Measurements from ENCODE around the gene DDAH2. TPM values are rescaled to one million over a fixed set of nuclear protein-coding genes. Genes with fewer than 3 reads are reported as not detected.

DDAH2 gene
- total RNA-seq, 1 experiment from 2014 or later = 43.4 TPM

GRCh38 chr6:31765559-31765909, 36.4 kb upstream of the DDAH2 start:
- Histone ChIP-seq H3K9me3 (ENCODE audit: control insufficient read depth in 1 of 2, insufficient read depth in 1 of 2, low read depth in 1 of 2, low read length in 2 of 2) (no peaks in the 10 kb centered on the region), H3K27me3 (ENCODE audit: insufficient read depth, low read length) (no peaks in the 10 kb centered on the region), H3K4me3 (replicated peaks in 1 of 2; ENCODE audit: low read depth in 1 of 2, low read length in 2 of 2) (no peak overlapping the region), H4K20me1 (ENCODE audit: insufficient read depth) (no peaks in the 10 kb centered on the region), H3K4me1 (ENCODE audit: control insufficient read depth in 1 of 2, insufficient read depth in 2 of 2, low read length in 2 of 2) (peaks cover 12 to 30% of the 10 kb centered on the region in 2 experiments; a peak in 3 of 4 replicates), H2AFZ (ENCODE audit: low read depth, low read length, poor library complexity, severe bottlenecking) (no peak overlapping the region), H3K36me3 (ENCODE audit: control insufficient read depth in 1 of 2, insufficient read depth in 2 of 2, low read length in 2 of 2) (peaks cover 0 to 11% of the 10 kb centered on the region in 2 experiments; a peak in 1 of 4 replicates), H3K4me2 (ENCODE audit: low read length) (no peak overlapping the region), H3K79me2 (ENCODE audit: insufficient read depth, low read length) (no peaks in the 10 kb centered on the region), H3K9ac (ENCODE audit: low read length) (no peak overlapping the region), H3K27ac (ENCODE audit: low read depth, low read length) (no peak overlapping the region; the same call in 1 of the 2 replicates), H3K9me2 (ENCODE audit: insufficient read depth) (no peaks in the 10 kb centered on the region)
- intact Hi-C loops (cut with micrococcal nuclease) = no loop called here
- no peak for TF ChIP-seq SIN3A (IDR thresholded peaks at IDR 0.05; ENCODE audit: low read depth)
- TF ChIP-seq ZNF274 (IDR thresholded peaks at IDR 0.05; ENCODE audit: low read depth, low read length) = no peak
- TF ChIP-seq SP1 (IDR thresholded peaks at IDR 0.05; ENCODE audit: low read depth) = no peak
- no peak for TF ChIP-seq EZH2phosphoT487 (IDR thresholded peaks at IDR 0.05; ENCODE audit: borderline replicate concordance)
- DNase-seq (ENCODE audit: low read depth, low spot score) = no peak
- no TSS peak for BruUV-seq (replicated peaks)
- CTCF ChIA-PET = interaction anchor here (0.9 kb wide), 1 partner anchor 65 kb away, joined by 5 read pairs; no protein-coding TSS in a partner anchor
- POLR2A ChIA-PET = no interaction called here
- RAD21 ChIA-PET (ENCODE audit: low non-redundant PET in 1 of 2, low total read pairs in 2 of 2, uncharacterized antibody in 2 of 2, unreplicated experiment in 2 of 2) = no interaction called here
- no peak for ATAC-seq

- H3K9me2 ChIP-seq (ENCODE audit: insufficient read depth) = no peaks in the 10 kb centered on the region
- no peaks in the 10 kb centered on the region for H3K9me3 ChIP-seq (ENCODE audit: control insufficient read depth in 1 of 2, insufficient read depth in 1 of 2, low read depth in 1 of 2, low read length in 2 of 2)
- DNase-seq (ENCODE audit: low read depth, low spot score) (no peak), ATAC-seq (no peak)
- POLR2A ChIA-PET = no interaction called here
- TSS peak; percentile 39 for BruUV-seq (replicated peaks)
- CTCF ChIA-PET = no interaction called here
- peaks cover 7 to 18% of the 10 kb centered on the region in 2 experiments; a peak in 3 of 4 replicates for H3K4me1 ChIP-seq (ENCODE audit: control insufficient read depth in 1 of 2, insufficient read depth in 2 of 2, low read length in 2 of 2)
- no peaks in the 10 kb centered on the region for H3K79me2 ChIP-seq (ENCODE audit: insufficient read depth, low read length)
- H3K27ac ChIP-seq (ENCODE audit: low read depth, low read length) = no peak overlapping the region
- H3K36me3 ChIP-seq (ENCODE audit: control insufficient read depth in 1 of 2, insufficient read depth in 2 of 2, low read length in 2 of 2) = peaks cover 3 to 22% of the 10 kb centered on the region in 2 experiments; a peak in 2 of 4 replicates
- TF ChIP-seq JUND (IDR thresholded peaks at IDR 0.05) (no peak), REST (IDR thresholded peaks at IDR 0.05; ENCODE audit: low read depth) (no peak), CTCF (IDR thresholded peaks at IDR 0.05 in 2 of 3, conservative IDR thresholded peaks at IDR 0.05 in 1 of 3; ENCODE audit: borderline replicate concordance in 1 of 3, insufficient read depth in 1 of 3, low read depth in 2 of 3, low read length in 2 of 3) (no peak), CEBPB (IDR thresholded peaks at IDR 0.05; ENCODE audit: low read depth) (no peak), ELF1 (IDR thresholded peaks at IDR 0.05; ENCODE audit: borderline replicate concordance, low read depth) (no peak), MAX (IDR thresholded peaks at IDR 0.05) (no peak), ZNF274 (IDR thresholded peaks at IDR 0.05; ENCODE audit: low read depth, low read length) (no peak), SRF (IDR thresholded peaks at IDR 0.05; ENCODE audit: low read depth) (no peak), RAD21 (IDR thresholded peaks at IDR 0.05; ENCODE audit: low read depth) (no peak)
- intact Hi-C loops (cut with micrococcal nuclease) = no loop called here
- RAD21 ChIA-PET (ENCODE audit: low non-redundant PET in 1 of 2, low total read pairs in 2 of 2, uncharacterized antibody in 2 of 2, unreplicated experiment in 2 of 2) = no interaction called here
- H3K9ac ChIP-seq (ENCODE audit: low read length) = no peak overlapping the region
- no peak overlapping the region for H3K4me3 ChIP-seq (replicated peaks in 1 of 2; ENCODE audit: low read depth in 1 of 2, low read length in 2 of 2)
- no peak overlapping the region for H3K4me2 ChIP-seq (ENCODE audit: low read length)
- no peaks in the 10 kb centered on the region for H4K20me1 ChIP-seq (ENCODE audit: insufficient read depth)
- H2AFZ ChIP-seq (ENCODE audit: low read depth, low read length, poor library complexity, severe bottlenecking) = no peak overlapping the region
- H3K27me3 ChIP-seq (ENCODE audit: insufficient read depth, low read length) = no peaks in the 10 kb centered on the region
Observed at GRCh38 chr6:31764198-31764597, 35.1 kb upstream of the DDAH2 start.
